IPS-18c (cell line): ENCODE results near the gene MGAT1.
A peak's percentile ranks its signal among the peaks of the same experiment; 100 is the strongest.
"Not testable (repeated sequence)": the region's sequence is repeated elsewhere in the genome, so short reads cannot be mapped to it uniquely, and the experiment has no call there.

Experiments
- H3K4me3 ChIP-seq: 2 replicates; pipeline ENCODE4 v1.7.0; 2013; ENCODE audit warnings: low read depth, mild to moderate bottlenecking, low read length, moderate library complexity; ENCODE audit not compliant: insufficient read depth
- H3K9me3 ChIP-seq: one replicate; pipeline ENCODE4 v1.6.1; 2013; ENCODE audit warnings: mild to moderate bottlenecking, low read length, moderate library complexity; ENCODE audit not compliant: control insufficient read depth, insufficient read depth

MGAT1 gene

DNA sequence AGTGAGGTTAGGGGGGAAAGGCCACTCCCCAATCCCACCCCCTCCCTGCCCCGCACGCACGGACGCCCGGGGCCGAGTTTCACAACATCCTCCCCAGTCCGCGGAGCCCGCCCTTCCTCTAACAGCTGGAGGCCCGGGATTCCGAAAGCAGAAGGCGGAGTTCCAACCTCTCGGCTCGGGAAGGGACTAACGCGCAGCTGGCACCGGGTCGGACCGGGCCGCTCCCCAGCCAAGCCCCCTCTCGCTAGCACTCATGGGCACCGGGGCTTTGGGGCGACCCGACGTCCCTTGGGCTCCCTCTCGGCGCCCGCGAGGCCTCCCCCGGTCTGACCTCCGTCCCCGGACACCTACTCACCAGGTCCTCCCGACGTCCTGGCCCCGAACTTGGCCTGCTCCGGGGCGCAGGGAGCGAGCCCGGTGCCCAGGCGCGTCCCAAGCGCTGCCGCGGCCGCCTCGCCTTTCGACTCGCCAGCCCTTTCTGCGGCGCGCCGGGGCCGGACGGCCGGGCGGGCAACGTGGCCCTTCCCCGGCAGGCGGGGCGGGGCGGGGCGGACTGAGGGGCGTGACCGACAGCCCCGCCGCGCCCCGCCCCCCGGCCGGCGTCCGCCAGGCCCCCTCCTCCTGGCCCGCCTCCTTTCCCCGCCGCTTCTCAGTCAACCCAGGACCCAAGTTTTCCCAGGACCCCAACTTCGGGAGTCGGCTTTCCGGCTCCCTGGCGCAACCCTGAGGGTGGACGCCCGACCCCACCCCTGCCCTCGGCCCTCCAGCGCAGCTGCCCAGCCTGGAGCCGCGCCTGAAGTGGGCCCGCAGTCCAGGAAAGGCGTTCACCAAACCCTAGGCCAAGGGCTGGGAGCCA is at the start of gene MGAT1:
TSS of gene MGAT1 (minus strand) at position 482 of the 856 bp plus-strand sequence. CDS start 9,835 bp downstream, outside the sequence.
- Histone ChIP-seq H3K9me3 (no peaks in the 10 kb centered on the region), H3K4me3 (peak within 1 kb of the TSS; percentile 93)

DNA sequence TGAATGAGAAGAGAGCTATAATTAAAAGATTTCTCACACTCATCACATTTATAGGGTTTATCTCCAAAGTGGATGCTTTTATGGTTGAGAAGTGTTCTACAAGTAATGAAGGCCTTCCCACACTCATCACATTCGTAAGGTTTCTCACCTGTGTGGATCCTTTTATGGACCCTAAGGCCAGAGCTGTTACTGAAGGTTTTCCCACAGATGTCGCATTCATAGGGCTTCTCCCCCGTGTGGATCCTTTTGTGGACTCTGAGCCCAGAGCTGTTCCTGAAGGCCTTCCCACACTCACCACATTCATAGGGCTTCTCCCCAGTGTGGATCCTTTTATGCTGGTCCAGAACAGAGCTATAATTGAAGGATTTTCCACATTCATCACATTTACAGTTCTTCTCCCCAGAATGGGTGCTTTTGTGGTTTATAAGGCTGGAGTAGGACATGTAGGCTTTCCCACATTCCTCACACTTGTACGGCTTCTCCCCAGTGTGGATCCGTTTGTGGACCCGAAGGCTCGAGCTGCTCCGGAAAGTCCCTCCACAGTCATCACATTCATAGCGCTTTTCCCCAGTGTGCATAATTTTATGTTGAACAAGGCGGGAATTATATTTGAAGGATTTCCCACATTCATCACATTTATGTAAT is 48.0 kb upstream of the MGAT1 start:
- H3K9me3 ChIP-seq: peaks cover 36% of the 10 kb centered on the region
- H3K4me3 ChIP-seq: peak overlapping the region; percentile 31; the same call in 1 of the 2 replicates

DNA sequence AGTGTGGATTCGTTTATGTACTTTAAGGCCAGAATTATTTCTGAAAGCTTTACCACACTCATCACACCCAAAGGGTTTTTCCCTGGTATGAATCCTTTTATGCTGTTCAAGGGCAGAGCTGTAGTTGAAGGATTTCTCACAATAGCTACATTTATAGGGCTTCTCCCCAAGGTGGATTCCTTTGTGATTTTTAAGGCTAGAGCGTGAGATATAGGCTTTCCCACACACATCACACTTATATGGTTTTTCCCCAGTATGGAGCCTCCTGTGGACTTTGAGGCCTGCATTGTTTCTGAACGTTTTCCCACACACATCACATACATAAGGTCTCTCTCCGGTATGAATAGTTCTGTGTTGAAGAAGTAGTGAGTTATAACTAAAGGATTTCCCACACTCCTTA is 47.2 kb upstream of the MGAT1 start:
- no peak overlapping the region for H3K4me3 ChIP-seq

DNA sequence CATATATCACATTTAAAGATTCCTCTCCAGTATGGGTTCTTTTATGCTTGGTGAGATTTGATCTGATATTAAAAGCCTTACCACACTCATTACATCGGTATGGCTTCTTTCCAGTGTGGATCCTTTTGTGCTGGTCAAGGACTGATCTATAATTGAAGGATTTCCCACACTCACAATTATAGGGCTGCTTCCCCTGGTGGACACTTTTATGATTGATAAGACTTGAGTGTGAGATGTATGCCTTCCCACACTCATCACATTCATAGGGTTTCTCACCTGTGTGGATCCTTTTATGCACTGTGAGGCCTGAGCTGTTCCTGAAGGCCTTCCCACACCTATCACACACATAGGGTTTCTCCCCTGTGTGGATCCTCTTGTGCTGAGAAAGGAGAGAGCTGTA is 46.3 kb upstream of the MGAT1 start:
- peaks cover 36% of the 10 kb centered on the region for H3K9me3 ChIP-seq
- H3K4me3 ChIP-seq: no peak overlapping the region

More for the DNA sequence above, 47.2 kb upstream of the MGAT1 start:
- peaks cover 36% of the 10 kb centered on the region for H3K9me3 ChIP-seq

DNA sequence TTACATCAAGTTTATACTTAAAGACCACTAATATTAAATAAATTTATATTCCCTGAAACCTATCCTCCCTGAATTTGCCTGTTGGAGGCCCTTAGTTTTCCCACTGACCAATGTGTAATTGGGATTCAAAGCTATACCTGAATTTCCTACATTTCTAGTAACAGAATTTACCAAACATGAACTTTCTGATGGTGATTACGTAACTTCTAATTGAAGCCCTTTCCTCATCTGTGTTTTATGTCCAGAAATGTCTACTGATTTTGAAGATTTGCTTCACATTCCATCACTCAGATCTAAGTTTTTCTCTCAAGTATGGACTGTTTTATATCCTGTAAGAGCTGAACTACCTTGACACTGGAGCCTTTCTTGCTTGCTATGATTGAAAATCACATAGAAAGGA is 45.7 kb upstream of the MGAT1 start:
- Histone ChIP-seq H3K9me3 (peaks cover 36% of the 10 kb centered on the region), H3K4me3 (no peak overlapping the region)

DNA sequence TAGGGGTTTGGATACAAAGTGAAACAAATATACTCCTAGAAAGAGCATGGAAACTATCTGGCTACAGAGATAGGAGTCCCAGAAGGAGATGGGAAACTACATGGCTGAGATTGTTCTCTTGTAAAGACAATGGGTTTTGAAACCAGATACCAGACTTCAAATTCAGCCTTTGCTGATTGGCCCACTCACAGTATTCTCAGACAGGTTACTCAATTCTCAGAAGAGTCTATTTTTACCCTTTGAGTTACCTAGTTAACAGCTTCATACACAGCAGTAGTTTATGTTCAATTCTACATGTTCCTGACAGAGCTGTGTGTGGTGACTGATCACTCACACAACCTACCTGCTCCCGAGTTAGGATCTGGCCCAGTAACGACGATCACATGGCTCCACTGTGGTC is 44.4 kb upstream of the MGAT1 start:
- peaks cover 36% of the 10 kb centered on the region for H3K9me3 ChIP-seq
- H3K4me3 ChIP-seq: no peak overlapping the region

DNA sequence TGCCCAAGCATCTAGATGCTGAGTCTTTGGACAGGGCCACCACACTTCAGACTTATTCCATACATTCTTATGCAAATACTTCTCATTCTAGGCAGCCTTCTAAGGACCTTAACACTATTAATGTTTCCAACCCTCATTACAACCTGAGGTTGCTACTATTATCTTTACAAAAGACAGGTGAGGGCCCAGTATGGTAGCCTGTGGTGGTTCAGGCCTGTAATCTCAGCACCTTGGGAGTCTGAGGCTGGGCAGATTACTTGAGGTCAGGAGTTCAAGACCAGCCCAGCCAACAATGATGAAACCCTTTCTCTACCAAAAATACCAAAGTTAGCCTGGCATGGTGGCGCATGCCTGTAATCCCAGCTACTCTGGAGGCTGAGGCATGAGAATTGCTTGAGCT is 42.3 kb upstream of the MGAT1 start:
- H3K4me3 ChIP-seq: no peak overlapping the region
- peaks cover 18% of the 10 kb centered on the region for H3K9me3 ChIP-seq

DNA sequence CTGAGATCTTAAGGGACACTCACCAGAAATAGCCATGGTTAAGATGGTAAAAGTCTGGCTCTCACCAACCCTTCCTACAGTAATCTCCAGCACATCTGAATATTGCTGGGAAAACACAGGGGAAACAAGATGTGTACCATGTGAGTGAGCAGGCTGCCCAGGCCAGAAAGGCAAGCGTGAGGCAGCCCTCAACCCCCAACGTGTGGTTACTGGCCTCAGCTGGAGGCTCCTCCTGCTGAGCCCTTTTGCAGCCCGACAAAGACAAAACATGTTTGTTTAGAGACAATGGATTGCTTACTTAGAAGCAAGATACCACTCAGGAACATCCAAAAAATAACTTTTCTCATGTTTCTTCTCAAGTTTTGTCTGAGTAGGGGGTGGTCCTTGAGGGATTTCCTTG is 41.8 kb upstream of the MGAT1 start:
- H3K9me3 ChIP-seq: peaks cover 13% of the 10 kb centered on the region
- no peak overlapping the region for H3K4me3 ChIP-seq

DNA sequence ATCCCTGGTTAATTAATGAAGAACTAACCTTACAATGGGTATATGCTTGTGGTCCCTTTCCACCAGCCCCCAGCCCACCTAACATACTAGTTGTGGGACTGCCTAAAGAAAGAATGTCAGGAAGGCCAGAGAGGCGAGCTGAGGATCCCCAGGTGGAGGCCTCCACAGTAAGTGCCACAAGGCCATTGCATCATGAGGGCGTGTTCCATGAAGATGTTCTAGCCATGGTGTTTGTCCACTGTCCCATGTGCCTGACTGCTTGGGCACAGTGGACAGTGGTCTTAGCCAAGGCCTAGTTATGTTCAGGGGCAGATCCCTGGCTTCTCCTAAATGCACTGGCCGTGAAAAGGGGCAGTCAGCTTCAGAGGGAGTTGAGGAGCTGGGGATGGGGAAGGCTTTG is 37.3 kb upstream of the MGAT1 start:
- Histone ChIP-seq H3K4me3 (no peak overlapping the region), H3K9me3 (no peaks in the 10 kb centered on the region)

DNA sequence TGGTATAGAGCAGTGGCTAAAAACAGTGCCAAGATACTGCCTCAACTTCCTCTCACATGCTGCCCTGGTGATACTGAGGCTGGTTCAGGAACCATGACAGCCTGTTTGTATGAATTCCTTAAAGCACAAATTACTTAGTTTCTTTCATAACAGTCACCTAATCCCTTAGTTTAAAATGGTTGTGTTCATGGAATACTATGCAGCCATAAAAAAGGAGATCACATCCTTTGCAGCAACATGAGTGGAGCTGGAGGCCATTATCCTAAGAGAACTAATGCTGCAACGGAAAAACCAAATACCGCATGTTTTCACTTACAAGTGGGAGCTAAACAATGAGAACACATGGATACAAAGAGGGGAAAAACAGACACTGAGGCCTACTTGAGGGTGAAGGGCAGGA is 36.6 kb upstream of the MGAT1 start:
- H3K4me3 ChIP-seq: no peak overlapping the region
- no peaks in the 10 kb centered on the region for H3K9me3 ChIP-seq

DNA sequence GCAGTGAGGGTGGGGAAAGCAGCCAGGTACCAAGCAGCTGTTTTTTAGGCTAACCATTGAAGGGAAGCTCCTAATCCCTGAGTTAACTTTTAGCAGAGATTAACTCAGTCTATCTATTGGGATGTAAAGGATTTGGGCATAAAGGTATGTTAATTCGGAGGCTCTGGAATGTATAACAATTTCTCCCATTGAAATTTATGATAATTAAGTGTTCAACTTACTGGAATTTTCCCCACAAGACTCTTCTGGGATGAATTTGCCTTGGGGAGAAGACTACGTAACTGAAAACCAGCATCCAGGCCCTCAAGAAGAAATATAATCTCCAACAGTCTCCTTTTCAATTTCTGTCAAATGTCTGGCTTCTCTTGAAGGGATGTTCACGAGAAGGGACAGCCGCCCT is 34.9 kb upstream of the MGAT1 start:
- Histone ChIP-seq H3K9me3 (no peaks in the 10 kb centered on the region), H3K4me3 (no peak overlapping the region)

DNA sequence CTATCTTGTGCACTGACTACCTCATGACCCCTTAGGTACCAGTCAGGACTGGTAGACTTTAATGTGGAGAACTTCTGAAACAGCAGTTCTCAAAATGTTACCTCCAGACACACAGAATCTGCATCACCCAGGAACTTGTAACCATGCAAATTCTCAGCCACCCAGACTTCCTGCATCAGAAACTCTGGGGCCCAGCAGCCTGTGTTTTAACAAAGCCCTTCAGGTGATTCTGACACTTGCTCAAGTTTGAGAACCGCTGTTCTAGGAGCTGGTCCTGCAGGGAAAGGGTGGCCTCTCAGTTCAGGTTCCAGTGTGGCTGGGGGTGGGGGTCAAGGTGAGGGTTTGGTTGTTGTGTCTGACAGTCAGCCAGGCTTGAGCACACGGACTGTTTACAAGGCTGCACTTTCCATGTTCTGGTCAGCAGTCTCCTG is 30.0 kb upstream of the MGAT1 start:
- H3K4me3 ChIP-seq: no peak overlapping the region
- peaks cover 13% of the 10 kb centered on the region for H3K9me3 ChIP-seq

DNA sequence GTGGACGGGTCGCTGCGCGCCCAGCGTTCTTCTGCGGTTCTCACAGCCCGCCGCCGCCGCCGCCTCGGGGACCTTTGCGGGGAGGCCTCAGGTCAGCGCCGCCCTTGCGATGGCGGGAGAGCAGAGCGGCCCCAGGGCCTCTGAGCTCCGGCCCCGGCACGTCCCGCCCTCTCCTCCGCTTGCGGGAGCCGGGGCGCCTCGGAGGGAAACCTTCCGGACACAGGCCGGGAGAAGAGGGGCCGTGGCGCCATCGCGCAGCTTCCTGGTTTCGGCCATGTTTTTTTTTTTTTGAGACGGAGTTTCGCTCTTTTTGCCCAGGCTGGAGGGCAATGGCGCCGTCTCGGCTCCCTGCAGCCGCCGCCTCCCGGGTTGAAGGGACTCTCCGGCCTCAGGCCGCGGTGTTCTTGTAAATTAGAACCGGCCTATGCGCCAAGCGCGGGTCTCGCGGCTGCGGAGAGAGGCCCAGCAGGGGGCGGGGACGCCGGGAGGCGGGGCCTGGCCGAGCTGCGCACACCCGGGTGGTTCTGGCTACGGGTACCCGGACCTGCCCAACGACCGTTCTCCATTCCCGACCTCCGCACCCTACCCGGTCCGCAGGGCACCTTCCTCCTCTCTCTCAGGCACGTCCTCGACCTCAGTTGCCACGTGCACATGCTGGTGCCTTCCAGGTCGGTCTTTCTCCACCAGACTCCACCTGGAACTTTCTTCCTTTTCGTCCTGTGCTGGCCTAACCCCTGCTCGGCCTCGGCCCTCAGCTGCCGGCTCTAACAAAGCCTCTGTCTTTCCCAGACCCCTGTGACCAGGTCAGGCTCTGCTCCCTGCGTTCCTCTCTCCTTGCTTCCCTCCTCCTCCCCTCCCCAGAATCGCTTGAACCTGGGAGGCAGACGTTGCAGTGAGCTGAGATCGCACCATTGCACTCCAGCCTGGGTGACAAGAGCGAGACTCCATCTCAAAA is 28.8 kb upstream of the MGAT1 start:
- Histone ChIP-seq H3K4me3 (peak overlapping the region; percentile 63), H3K9me3 (peaks cover 13% of the 10 kb centered on the region)

DNA sequence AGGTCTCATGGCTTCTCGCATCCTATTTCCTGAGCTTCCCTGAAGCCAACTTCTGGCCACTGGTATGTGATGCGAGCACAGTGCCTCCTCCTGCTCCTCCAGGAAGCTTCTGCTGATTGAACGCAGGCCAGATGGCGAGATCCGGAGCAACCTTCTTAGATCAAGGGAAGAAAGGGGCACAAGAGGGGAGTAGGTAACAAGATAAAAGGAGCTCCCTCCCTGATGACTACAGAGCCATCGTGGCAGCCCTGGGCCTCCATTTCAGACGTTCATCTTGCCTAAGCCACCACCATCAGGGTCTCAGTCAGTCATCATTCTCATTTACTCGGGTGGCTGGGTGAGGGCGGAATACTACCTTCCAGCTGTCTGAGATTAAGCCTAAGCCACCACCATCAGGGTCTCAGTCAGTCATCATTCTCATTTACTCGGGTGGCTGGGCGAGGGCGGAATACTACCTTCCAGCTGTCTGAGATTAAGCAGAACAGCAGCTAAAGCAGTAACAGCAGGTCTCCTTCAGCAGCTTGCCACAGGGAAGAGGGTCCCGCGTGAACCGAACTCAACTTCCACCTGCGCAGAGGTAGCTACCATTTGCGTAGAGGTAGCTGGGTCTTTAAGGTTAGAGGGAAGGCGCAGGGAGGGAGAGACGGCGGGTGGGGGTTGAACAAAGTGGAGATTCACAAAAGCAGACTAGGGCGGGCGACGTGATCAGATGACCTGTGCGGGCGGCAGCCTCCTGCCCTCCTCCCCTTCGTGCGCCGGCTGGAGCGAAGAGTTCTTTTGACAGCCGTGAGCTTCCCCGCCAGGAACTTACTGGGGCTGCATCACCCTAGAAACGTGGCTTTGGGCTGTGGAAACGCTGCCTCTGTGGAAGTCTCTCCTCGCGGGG is 27.9 kb upstream of the MGAT1 start:
- peaks cover 13% of the 10 kb centered on the region for H3K9me3 ChIP-seq
- H3K4me3 ChIP-seq: peak overlapping the region; percentile 63

DNA sequence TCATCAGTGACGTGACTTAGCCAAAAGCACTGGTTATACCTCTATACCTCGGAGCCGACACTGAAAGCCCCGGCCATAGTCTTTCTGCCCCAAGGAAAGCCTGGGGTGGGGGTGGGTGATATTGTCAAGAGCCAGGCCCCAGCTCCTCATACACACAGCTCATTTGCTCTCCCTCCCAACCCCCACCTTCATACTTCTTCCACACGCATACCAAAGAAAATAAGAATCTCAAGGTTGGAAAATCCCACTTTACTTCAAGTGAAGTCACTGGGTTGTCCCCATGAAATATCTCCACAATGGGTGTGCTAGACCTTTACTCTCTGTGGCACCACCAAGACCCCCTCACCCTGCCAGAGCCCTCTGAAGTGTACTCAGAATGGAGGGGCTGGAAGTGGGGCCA is 27.1 kb upstream of the MGAT1 start:
- Histone ChIP-seq H3K9me3 (peaks cover 13% of the 10 kb centered on the region), H3K4me3 (no peak overlapping the region)

DNA sequence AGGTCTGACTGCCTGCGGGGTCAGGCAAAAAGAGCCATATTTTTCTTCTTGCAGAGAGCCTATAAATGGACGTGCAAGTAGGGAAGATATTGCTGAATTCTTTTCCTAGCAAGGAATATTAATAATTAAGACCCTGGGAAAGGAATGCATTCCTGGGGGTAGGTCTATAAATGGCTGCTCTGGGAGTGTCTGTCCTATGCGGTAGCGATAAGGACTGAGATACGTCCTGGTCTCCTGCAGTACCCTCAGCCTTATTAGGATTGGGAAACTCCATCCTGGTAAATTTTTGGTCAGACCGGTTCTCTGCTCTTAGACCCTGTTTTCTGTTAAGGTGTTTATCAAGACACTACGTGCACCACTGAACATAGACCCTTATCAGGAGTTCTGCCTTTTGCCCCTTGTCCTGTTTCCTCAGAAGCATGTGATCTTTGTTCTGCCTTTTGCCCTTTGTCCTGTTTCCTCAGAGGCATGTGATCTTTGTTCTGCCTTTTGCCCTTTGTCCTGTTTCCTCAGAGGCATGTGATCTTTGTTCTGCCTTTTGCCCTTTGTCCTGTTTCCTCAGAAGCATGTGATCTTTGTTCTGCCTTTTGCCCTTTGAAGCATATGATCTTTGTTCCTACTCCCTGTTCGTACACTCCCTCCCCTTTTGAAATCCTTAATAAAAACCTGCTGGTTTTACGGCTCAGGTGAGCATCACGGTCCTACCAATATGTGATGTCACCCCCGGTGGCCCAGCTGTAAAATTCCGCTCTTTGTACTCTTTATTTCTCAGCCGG is 26.3 kb upstream of the MGAT1 start:
- H3K9me3 ChIP-seq: peaks cover 13% of the 10 kb centered on the region
- H3K4me3 ChIP-seq: not testable (repeated sequence)
